GM12891 (cell line): ENCODE results near the gene PEAK1.

Experiments
- POLR2A ChIP-seq: IDR thresholded peaks from 2 replicates; pipeline ENCODE4 v1.6.1; 2011; ENCODE audit warnings: low read depth, low read length, control low read depth
- POLR2AphosphoS5 ChIP-seq: IDR thresholded peaks from 2 replicates; pipeline ENCODE4 v1.6.1; 2011; ENCODE audit warnings: low read depth, low read length, control low read depth
- SPI1 ChIP-seq: IDR thresholded peaks from 2 replicates; pipeline ENCODE4 v1.6.1; 2011; ENCODE audit warnings: low read depth, low read length, control low read depth
- TAF1 ChIP-seq: IDR thresholded peaks from 2 replicates; pipeline ENCODE4 v1.6.1; 2011; ENCODE audit warnings: low read depth, low read length, control low read depth

- TF ChIP-seq POLR2AphosphoS5 (no peak), TAF1 (no peak), POLR2A (no peak), SPI1 (no peak)
Measured at GRCh38 chr15:77097921-77098320, 322.0 kb downstream of the PEAK1 start.
